AG04450 (cell line): ENCODE data around the gene PACRG. TPM values are rescaled to one million over a fixed set of nuclear protein-coding genes. Genes with fewer than 3 reads are reported as not detected.

ENCODE experiments used
- CTCF ChIA-PET: fragments of 300-600, 350-600 bp; formaldehyde crosslinking; extraction: SDS; loops from one replicate; lab custom pipeline; 2022; ENCODE audit warnings: antibody characterized with exemption, inconsistent platforms; lab: Charles Lee
- POLR2A ChIA-PET: fragments of 350-600 bp; formaldehyde crosslinking; extraction: SDS; loops from one replicate; lab custom pipeline; 2021; ENCODE audit warnings: antibody characterized with exemption, inconsistent platforms; lab: Yijun Ruan, JAX
- DNase-seq: peaks from one replicate; pipeline ENCODE4 v3.0.0-alpha.2; 2011; ENCODE audit warnings: low read depth, low spot score
- H3K27ac ChIP-seq: one replicate; pipeline ENCODE4 v1.5.1; 2012; ENCODE audit warnings: low read depth, low read length, control low read depth
- H3K27me3 ChIP-seq: one replicate; pipeline ENCODE4 v1.6.0; 2012; ENCODE audit warnings: low read length; ENCODE audit not compliant: control insufficient read depth, insufficient read depth
- H3K4me3 ChIP-seq: 2 replicates; pipeline ENCODE4 v1.5.1; 2011; ENCODE audit warnings: mild to moderate bottlenecking, low read depth, low read length, control low read depth
- H3K9me3 ChIP-seq: 2 replicates; pipeline ENCODE4 v1.5.1; 2012; ENCODE audit warnings: low read length; ENCODE audit not compliant: control insufficient read depth, insufficient read depth
- polyA plus RNA-seq: library from polyadenylated mRNA; depleted of rRNA; stranded (reverse); fragments of >200 nt; gene quantifications from 2 replicates; pipeline ENCODE4 v1.2.3, GENCODE V29; 2011
- TF ChIP-seq, protein P1 (sequence below): IDR thresholded peaks from 2 replicates; pipeline ENCODE4 v1.5.1; 2011; ENCODE audit warnings: low read depth, low read length, control low read depth, inconsistent platforms

The PACRG gene
- polyA plus RNA-seq, 1 experiment = not detected

DNA sequence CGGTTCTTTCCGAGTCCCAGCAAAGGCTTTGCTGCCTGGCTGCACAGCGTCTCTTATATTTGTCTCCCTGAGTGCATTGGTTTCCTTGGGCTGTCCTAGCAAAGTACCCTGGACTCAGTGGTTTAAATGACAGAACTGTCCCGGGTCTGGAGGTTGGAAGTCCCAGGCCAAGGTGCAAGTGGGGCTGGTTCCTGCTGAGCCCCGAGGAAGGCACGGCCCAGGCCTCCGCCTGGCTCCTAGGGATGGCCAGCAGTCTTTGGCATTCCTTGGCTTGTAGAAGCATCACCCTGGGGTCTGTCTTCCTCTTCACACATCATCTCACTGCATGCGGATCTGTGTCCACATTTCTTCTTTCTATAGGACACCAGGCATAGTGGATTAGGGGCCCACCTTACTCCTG, 621.9 kb downstream of the PACRG start:
- DNase-seq = no peak
- Histone ChIP-seq H3K27me3 (no peaks in the 10 kb centered on the region), H3K27ac (no peak overlapping the region), H3K9me3 (peaks cover 19% of the 10 kb centered on the region), H3K4me3 (no peak overlapping the region)
- ChIA-PET CTCF (no interaction called here), POLR2A (no interaction called here)
- TF ChIP-seq, protein P1, sequence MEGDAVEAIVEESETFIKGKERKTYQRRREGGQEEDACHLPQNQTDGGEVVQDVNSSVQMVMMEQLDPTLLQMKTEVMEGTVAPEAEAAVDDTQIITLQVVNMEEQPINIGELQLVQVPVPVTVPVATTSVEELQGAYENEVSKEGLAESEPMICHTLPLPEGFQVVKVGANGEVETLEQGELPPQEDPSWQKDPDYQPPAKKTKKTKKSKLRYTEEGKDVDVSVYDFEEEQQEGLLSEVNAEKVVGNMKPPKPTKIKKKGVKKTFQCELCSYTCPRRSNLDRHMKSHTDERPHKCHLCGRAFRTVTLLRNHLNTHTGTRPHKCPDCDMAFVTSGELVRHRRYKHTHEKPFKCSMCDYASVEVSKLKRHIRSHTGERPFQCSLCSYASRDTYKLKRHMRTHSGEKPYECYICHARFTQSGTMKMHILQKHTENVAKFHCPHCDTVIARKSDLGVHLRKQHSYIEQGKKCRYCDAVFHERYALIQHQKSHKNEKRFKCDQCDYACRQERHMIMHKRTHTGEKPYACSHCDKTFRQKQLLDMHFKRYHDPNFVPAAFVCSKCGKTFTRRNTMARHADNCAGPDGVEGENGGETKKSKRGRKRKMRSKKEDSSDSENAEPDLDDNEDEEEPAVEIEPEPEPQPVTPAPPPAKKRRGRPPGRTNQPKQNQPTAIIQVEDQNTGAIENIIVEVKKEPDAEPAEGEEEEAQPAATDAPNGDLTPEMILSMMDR = no peak

GRCh38 chr6:163351013-163351412, 623.2 kb downstream of the PACRG start:
- Histone ChIP-seq H3K27ac (no peak overlapping the region), H3K4me3 (no peak overlapping the region), H3K9me3 (peaks cover 16% of the 10 kb centered on the region), H3K27me3 (no peaks in the 10 kb centered on the region)
- DNase-seq = no peak
- TF ChIP-seq, protein P1 = no peak
- CTCF ChIA-PET = no interaction called here
- POLR2A ChIA-PET = no interaction called here

- no peak for DNase-seq
- TF ChIP-seq, protein P1 = no peak
- no peak overlapping the region for H3K27ac ChIP-seq
- ChIA-PET CTCF (no interaction called here), POLR2A (no interaction called here)
- no peaks in the 10 kb centered on the region for H3K27me3 ChIP-seq
- peaks cover 8% of the 10 kb centered on the region; the same call in 1 of the 2 replicates for H3K9me3 ChIP-seq
- no peak overlapping the region for H3K4me3 ChIP-seq
These were observed 624.4 kb downstream of the PACRG start for GRCh38 chr6:163352011-163352685.

GRCh38 chr6:163352966-163353365, 625.2 kb downstream of the PACRG start:
- no peaks in the 10 kb centered on the region for H3K27me3 ChIP-seq
- no peak for DNase-seq
- TF ChIP-seq, protein P1 = no peak
- H3K4me3 ChIP-seq = no peak overlapping the region
- ChIA-PET CTCF (no interaction called here), POLR2A (no interaction called here)
- peaks cover 7% of the 10 kb centered on the region; the same call in 1 of the 2 replicates for H3K9me3 ChIP-seq
- no peak overlapping the region for H3K27ac ChIP-seq

DNA sequence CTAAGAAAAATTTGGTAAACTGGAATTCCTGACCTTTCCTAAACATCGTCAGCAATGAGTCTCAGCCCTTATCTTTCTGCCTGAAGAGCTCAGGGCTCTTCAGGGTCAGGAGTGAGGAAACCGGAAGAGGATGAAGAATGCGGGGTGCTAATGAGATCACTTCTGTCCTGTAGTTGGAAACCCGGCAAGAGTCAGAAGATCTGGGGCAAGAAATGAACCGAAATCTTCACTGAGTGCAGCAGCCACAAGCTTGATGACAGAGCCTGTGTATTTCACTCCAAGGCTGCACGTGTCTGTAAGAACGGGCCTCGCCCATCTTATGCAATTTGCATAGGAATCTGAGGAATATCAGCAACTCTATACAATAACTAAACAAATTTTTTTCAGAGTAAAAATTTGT, 626.3 kb downstream of the PACRG start:
- TF ChIP-seq, protein P1 = no peak
- Histone ChIP-seq H3K27ac (no peak overlapping the region), H3K27me3 (no peaks in the 10 kb centered on the region), H3K4me3 (no peak overlapping the region), H3K9me3 (peaks cover 7% of the 10 kb centered on the region; the same call in 1 of the 2 replicates)
- no peak for DNase-seq
- POLR2A ChIA-PET = no interaction called here
- CTCF ChIA-PET = no interaction called here
